Measurements from ENCODE around the gene ARHGAP26.
A peak's percentile ranks its signal among the peaks of the same experiment; 100 is the strongest.
"Not testable (repeated sequence)": the region's sequence is repeated elsewhere in the genome, so short reads cannot be mapped to it uniquely, and the experiment has no call there.

The ARHGAP26 gene

DNA sequence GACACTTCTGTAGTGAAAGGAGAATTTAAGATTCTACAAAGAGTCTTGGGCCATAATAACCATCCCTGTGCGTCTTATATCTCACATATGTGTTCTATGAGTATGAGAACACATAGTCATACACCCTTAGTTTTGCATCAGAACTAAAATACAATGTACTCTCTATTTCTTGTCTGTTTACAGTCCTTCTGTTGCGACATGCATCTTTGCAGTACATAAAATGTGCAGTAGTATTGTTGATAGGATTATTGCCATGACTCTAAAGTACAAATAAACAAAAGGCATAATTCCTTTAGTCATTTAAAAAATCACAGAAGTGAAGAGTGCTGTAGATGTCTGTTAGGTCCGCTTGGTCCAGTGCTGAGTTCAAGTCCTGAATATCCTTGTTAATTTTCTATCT lies 431.4 kb downstream of the ARHGAP26 start:
- no peak overlapping the region for H3K4me3 ChIP-seq (ENCODE audit: low read depth, low read length)
- TF ChIP-seq, protein P1, sequence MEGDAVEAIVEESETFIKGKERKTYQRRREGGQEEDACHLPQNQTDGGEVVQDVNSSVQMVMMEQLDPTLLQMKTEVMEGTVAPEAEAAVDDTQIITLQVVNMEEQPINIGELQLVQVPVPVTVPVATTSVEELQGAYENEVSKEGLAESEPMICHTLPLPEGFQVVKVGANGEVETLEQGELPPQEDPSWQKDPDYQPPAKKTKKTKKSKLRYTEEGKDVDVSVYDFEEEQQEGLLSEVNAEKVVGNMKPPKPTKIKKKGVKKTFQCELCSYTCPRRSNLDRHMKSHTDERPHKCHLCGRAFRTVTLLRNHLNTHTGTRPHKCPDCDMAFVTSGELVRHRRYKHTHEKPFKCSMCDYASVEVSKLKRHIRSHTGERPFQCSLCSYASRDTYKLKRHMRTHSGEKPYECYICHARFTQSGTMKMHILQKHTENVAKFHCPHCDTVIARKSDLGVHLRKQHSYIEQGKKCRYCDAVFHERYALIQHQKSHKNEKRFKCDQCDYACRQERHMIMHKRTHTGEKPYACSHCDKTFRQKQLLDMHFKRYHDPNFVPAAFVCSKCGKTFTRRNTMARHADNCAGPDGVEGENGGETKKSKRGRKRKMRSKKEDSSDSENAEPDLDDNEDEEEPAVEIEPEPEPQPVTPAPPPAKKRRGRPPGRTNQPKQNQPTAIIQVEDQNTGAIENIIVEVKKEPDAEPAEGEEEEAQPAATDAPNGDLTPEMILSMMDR (IDR thresholded peaks at IDR 0.05; ENCODE audit: low read depth, low read length, missing control alignments): no peak
- no peak for DNase-seq (ENCODE audit: low read depth)

DNA sequence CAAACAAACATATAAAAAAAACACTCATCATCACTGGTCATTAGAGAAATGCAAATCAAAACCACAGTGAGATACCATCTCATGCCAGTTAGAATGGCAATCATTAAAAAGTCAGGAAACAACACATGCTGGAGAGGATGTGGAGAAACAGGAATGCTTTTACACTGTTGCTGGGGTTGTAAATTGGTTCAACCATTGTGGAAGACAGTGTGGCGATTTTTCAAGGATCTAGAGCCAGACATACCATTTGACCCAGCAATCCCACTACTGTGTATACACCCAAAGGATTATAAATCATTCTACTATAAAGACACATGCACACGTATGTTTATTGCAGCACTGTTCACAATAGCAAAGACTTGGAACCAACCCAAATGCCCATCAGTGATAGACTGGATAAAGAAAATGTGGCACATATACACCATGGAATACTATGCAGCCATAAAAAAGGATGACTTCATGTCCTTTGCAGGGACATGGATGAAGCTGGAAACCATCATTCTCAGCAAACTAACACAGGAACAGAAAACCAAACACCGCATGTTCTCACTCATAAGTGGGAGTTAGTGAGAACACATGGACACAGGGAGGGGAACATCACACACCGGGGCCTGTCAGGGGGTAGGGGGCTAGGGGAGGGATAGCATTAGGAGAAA lies 433.3 kb downstream of the ARHGAP26 start:
- not testable (repeated sequence) for DNase-seq (ENCODE audit: low read depth)

DNA sequence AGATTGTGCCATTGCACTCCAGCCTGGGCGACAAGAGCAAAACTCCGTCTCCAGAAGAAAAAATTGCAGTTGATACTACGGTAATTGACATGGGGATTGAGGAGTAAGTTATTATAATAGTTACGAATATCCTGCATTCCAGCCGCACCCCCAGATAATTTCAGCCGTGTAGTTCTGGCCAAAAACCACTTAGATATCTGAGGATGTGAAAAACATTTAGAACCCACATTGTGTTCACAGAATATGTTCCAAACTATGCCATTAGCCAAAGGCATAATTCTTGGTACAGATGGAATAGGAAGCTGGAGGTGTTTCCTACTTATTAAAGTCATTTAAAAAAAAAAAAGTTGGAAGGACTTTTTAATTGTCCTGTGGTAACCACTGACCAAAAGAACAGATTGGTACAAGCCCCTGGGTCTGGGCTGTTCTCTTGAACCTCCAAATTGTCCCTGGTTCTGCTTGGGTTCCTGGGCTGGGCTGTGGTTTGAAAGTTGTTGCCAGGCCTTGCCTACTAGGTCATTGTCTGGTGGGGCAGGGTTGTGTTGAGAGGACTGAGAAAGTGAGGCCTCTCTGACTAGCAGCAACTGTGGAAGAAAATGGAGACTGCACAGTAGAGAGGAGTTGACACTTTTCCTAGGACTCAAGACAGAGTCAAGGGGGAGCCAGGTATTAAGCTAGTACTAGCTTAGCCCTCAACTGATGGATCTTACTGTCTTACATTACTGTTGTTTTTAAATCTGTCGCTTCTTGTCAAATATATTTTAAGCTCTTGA lies 434.5 kb downstream of the ARHGAP26 start:
- DNase-seq (ENCODE audit: low read depth): no peak
- TF ChIP-seq, protein P1 (IDR thresholded peaks at IDR 0.05; ENCODE audit: low read depth, low read length, missing control alignments): no peak
- no peak overlapping the region for H3K4me3 ChIP-seq (ENCODE audit: low read depth, low read length)

More for the DNA sequence above, 433.3 kb downstream of the ARHGAP26 start:
- H3K4me3 ChIP-seq (ENCODE audit: low read depth, low read length): not testable (repeated sequence)

DNA sequence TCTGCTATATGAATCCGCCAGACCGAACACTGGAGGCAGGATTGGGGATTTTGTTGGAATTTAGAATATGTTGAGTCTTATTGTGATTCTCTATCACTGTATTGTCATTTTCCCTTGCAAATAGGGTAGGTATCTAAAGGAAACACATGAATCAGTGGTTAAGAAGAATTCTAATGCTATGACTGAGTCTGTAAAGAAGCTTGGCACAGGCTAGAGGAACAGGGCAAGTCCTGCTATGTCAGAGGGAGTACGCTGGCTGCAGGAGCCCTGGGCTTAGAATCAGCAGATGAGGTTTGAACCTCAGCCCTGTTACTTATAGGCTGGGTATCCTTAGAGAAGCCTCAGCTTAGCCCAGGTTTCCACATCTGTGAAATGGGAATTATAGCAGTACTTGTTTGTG lies 435.2 kb downstream of the ARHGAP26 start:
- DNase-seq (ENCODE audit: low read depth): no peak
- TF ChIP-seq, protein P1 (IDR thresholded peaks at IDR 0.05; ENCODE audit: low read depth, low read length, missing control alignments): no peak
- H3K4me3 ChIP-seq (ENCODE audit: low read depth, low read length): no peak overlapping the region

DNA sequence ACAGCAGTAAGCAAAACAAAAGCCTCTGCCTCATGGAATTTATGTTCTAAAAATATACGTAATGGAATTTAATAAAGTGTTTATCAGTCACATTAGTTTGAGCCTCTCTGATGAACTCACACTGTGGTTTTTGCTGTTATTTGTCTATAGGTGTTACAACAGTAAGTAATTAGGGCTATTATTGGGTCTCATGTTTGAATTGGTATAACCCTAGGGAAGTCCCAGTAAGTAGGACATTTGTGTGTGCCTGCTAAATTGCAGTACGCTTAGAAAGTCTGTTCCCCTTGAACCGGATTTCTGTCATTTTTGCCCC lies 435.7 kb downstream of the ARHGAP26 start:
- H3K4me3 ChIP-seq (ENCODE audit: low read depth, low read length): peak overlapping the region; percentile 9; the same call in 1 of the 2 replicates
- DNase-seq (ENCODE audit: low read depth): no peak
- TF ChIP-seq, protein P1 (IDR thresholded peaks at IDR 0.05; ENCODE audit: low read depth, low read length, missing control alignments): no peak

DNA sequence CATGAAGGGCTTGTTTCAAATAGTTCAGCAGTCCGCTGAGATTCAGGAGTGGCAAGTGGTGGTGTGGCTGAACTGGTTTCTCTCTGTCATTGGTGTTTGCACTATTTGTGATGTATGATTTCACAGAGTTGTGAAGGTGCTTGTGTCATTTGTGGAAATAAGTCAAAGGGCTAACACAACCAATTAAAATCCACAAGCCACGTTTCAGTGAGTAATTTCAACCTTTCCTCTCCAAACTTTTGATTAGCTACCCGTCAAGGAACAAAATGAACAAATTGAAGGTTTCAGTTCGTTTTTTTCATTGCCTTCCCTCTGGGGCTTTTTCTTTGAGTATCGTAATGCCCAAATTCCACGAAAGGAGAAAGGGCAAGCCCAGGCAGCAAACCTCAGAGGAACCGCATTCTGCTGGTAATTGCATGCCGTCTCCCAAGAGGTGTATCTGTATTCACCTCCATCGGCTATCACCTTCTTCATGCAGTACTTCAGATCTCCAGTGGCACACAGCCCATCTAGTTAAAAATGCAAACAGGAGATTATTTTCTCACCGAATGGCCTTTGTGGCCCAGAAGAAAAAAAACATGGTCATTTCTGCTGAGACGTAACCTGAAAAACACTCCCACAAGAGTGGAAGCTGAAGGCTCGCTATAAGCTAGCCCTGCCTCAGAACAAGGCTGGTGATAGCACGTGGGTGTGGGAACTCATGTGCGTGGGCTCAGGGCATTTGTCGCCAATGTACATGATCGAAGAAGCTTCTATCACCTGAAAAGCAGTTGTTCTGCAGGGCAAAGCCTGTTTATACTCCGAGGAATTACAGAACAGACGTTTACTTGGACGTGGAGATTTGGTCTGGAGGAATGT lies 436.2 kb downstream of the ARHGAP26 start:
- DNase-seq (ENCODE audit: low read depth): no peak
- TF ChIP-seq, protein P1 (IDR thresholded peaks at IDR 0.05; ENCODE audit: low read depth, low read length, missing control alignments): peak; percentile 14
- peak overlapping the region; percentile 9; the same call in 1 of the 2 replicates for H3K4me3 ChIP-seq (ENCODE audit: low read depth, low read length)

DNA sequence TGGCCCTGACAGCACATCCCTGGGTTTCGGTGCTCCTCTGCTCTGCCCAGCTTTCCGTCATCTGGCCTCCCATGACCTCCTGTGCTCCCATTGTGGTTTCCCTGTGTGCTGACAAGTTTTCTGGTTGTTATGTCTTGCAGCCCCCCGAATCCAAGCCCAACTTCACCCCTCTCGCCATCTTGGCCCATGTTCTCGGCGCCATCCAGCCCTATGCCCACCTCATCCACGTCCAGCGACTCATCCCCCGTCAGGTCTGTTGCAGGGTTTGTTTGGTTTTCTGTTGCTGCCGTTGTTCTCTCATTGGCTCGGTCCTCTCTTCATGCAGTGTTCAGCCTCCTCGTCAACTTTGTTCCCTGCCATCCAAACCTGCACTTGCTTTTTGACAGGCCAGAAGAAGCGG lies 436.9 kb downstream of the ARHGAP26 start:
- peak overlapping the region; percentile 9; the same call in 1 of the 2 replicates for H3K4me3 ChIP-seq (ENCODE audit: low read depth, low read length)
- DNase-seq (ENCODE audit: low read depth): no peak
- TF ChIP-seq, protein P1 (IDR thresholded peaks at IDR 0.05; ENCODE audit: low read depth, low read length, missing control alignments): no peak
